ENCODE results near the gene INSL3. TPM values are rescaled to one million over a fixed set of nuclear protein-coding genes. Genes with fewer than 3 reads are reported as not detected.

Gene INSL3
- total and polyA plus RNA-seq, 2 donors (not counting 3 experiments of a cell fraction or from before 2014, with no cell fraction given) = not detected

DNA sequence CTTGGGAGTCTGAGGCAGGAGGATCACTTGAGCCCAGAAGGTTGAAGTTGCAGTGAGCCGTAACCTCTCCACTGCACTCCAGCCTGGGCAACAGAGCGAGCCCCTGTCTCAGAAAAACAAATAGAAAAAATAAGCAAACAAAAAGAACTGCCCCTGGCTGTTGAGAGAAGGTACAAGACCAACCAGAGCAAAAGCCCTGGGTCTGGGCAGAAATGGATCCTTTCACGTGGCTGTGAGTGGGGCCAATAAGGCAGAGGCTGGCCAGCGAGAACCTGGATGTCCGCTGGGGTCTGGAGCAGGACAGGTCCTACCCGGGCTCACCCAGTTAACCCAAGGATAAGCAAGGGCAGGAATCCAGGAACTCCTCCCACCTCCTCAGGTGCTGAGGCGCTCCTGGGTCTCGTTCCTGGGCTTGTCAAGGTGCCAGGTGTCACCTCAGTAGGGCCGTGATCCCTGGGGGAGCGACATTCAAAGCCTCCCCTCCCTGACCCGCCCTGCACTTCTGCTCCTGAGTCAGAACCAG lies 45.7 kb upstream of the INSL3 start:
- H3K79me2 ChIP-seq (ENCODE audit: control insufficient read depth, insufficient read depth, low read length) = peaks cover 8% of the 10 kb centered on the region
- peaks cover 12 to 24% of the 10 kb centered on the region in 2 experiments for H3K36me3 ChIP-seq (ENCODE audit: control insufficient read depth in 2 of 2, extremely low read depth in 1 of 2, insufficient read depth in 2 of 2, low read length in 2 of 2)
- FAIRE-seq = no peak
- no peak overlapping the region for H3K9ac ChIP-seq (replicated peaks; ENCODE audit: extremely low read depth, insufficient read depth, low read length)
- BruUV-seq (replicated peaks) = no TSS peak
- intact Hi-C loops (cut with micrococcal nuclease) (no loop called here), dilution Hi-C loops (cut with MboI; ENCODE audit: extremely low pct_ligation_motif_present, low sequenced_read_pairs) (no loop called here)
- POLR2A ChIA-PET = no interaction called here
- H3K9me1 ChIP-seq (replicated peaks; ENCODE audit: control insufficient read depth, extremely low read depth, insufficient read depth, low read length) = no peaks in the 10 kb centered on the region
- CTCF ChIA-PET = interaction anchor here (1.3 kb wide), 1 partner anchor 8 kb away, joined by 4 read pairs; the partner anchor contains the start of gene RPL18A
- no peak for DNase-seq (ENCODE audit: low read depth, low spot score)
- no peak overlapping the region for H3K4me2 ChIP-seq (ENCODE audit: insufficient read depth, low read length)
- H3K4me3 ChIP-seq (replicated peaks in 1 of 3; ENCODE audit: insufficient read depth in 1 of 3, low read depth in 1 of 3, low read length in 3 of 3) = no peak overlapping the region
- TF ChIP-seq FOS (IDR thresholded peaks at IDR 0.05; ENCODE audit: borderline replicate concordance, insufficient read depth, low read length) = no peak
- TF ChIP-seq, protein P1, sequence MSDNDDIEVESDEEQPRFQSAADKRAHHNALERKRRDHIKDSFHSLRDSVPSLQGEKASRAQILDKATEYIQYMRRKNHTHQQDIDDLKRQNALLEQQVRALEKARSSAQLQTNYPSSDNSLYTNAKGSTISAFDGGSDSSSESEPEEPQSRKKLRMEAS (IDR thresholded peaks at IDR 0.05; ENCODE audit: insufficient read depth, insufficient read length) = no peak
- H4K20me1 ChIP-seq (replicated peaks; ENCODE audit: control insufficient read depth, extremely low read depth, insufficient read depth, low read length) = no peaks in the 10 kb centered on the region
- peaks cover 35% of the 10 kb centered on the region in 2 experiments for H3K27me3 ChIP-seq (ENCODE audit: control insufficient read depth in 2 of 2, insufficient read depth in 2 of 2, low read length in 2 of 2)
- H2AFZ ChIP-seq (ENCODE audit: low read depth, low read length) = no peak overlapping the region
- no peak overlapping the region for H3K27ac ChIP-seq (ENCODE audit: insufficient read depth, low read depth, low read length)
- H3K4me1 ChIP-seq (ENCODE audit: control insufficient read depth, extremely low read depth, insufficient read depth, low read length) = no peaks in the 10 kb centered on the region
- no peaks in the 10 kb centered on the region for H3K9me3 ChIP-seq (replicated peaks; ENCODE audit: control insufficient read depth, insufficient read depth, low read length)

GRCh38 chr19:17866312-17866963 lies 45.1 kb upstream of the INSL3 start:
- H4K20me1 ChIP-seq (replicated peaks; ENCODE audit: control insufficient read depth, extremely low read depth, insufficient read depth, low read length) = peaks cover 4% of the 10 kb centered on the region
- H3K79me2 ChIP-seq (ENCODE audit: control insufficient read depth, insufficient read depth, low read length) = peaks cover 14% of the 10 kb centered on the region
- no peaks in the 10 kb centered on the region for H3K9me3 ChIP-seq (replicated peaks; ENCODE audit: control insufficient read depth, insufficient read depth, low read length)
- intact Hi-C loops (cut with micrococcal nuclease) (no loop called here), dilution Hi-C loops (cut with MboI; ENCODE audit: extremely low pct_ligation_motif_present, low sequenced_read_pairs) (no loop called here)
- no peaks in the 10 kb centered on the region for H3K9me1 ChIP-seq (replicated peaks; ENCODE audit: control insufficient read depth, extremely low read depth, insufficient read depth, low read length)
- peaks cover 17 to 29% of the 10 kb centered on the region in 2 experiments for H3K36me3 ChIP-seq (ENCODE audit: control insufficient read depth in 2 of 2, extremely low read depth in 1 of 2, insufficient read depth in 2 of 2, low read length in 2 of 2)
- peaks cover 29 to 30% of the 10 kb centered on the region in 2 experiments for H3K27me3 ChIP-seq (ENCODE audit: control insufficient read depth in 2 of 2, insufficient read depth in 2 of 2, low read length in 2 of 2)
- no peak overlapping the region for H3K4me2 ChIP-seq (ENCODE audit: insufficient read depth, low read length)
- H3K27ac ChIP-seq (ENCODE audit: insufficient read depth, low read depth, low read length) = no peak overlapping the region
- TF ChIP-seq POLR2AphosphoS5 (IDR thresholded peaks at IDR 0.05; ENCODE audit: insufficient read depth, low read depth, low read length) = no peak
- no peak for TF ChIP-seq POLR2A (IDR thresholded peaks at IDR 0.05; ENCODE audit: low read depth, low read length)
- TF ChIP-seq, protein P1 (IDR thresholded peaks at IDR 0.05; ENCODE audit: insufficient read depth, insufficient read length) = no peak
- no peak for TF ChIP-seq FOS (IDR thresholded peaks at IDR 0.05; ENCODE audit: borderline replicate concordance, insufficient read depth, low read length)
- H3K4me1 ChIP-seq (ENCODE audit: control insufficient read depth, extremely low read depth, insufficient read depth, low read length) = peaks cover 4% of the 10 kb centered on the region
- POLR2A ChIA-PET = interaction anchor here (0.5 kb wide), 1 partner anchor 447 kb away, joined by 3 read pairs; the partner anchor contains the start of gene MVB12A
- H3K9ac ChIP-seq (replicated peaks; ENCODE audit: extremely low read depth, insufficient read depth, low read length) = no peak overlapping the region
- no peak overlapping the region for H2AFZ ChIP-seq (ENCODE audit: low read depth, low read length)
- CTCF ChIA-PET = interaction anchor here (3.4 kb wide), 1 partner anchor 66 kb away, joined by 22 read pairs; the partner anchor contains the start of gene CCDC124
- DNase-seq (ENCODE audit: low read depth, low spot score) = no peak
- no peak for FAIRE-seq
- no TSS peak for BruUV-seq (replicated peaks)
- H3K4me3 ChIP-seq (replicated peaks in 1 of 3; ENCODE audit: insufficient read depth in 1 of 3, low read depth in 1 of 3, low read length in 3 of 3) = no peak overlapping the region
